Gastrocnemius medialis (tissue), 4 donors: ENCODE results near the gene ARHGAP42. TPM values are rescaled to one million over a fixed set of nuclear protein-coding genes. Genes with fewer than 3 reads are reported as not detected.

Experiments
- ATAC-seq, 2 donors: fragments of 150-250 bp; one replicate each; pipeline ENCODE4 v1.9.1; 2016
- DNase-seq, 2 donors: peaks; one replicate each; pipeline ENCODE4 v3.0.0-alpha.2; 2019
- H3K27ac ChIP-seq, 4 donors: fragments of 200-600 bp; sonication (generic); 1 replicate in 1 of 4; 2 replicates in 3 of 4; pipeline ENCODE4 v1.5.1; 2016 to 2018; ENCODE audit warnings: mild to moderate bottlenecking in 2 of 4, moderate library complexity in 1 of 4
- H3K27me3 ChIP-seq, 3 donors: fragments of 200-600 bp; sonication (generic) in 2 of 3; 1 replicate in 1 of 3; 2 replicates in 2 of 3; pipeline versions ENCODE4 v1.5.1 to v1.6.0; 2016 to 2019; ENCODE audit warnings: mild to moderate bottlenecking in 1 of 3, moderate library complexity in 1 of 3
- H3K36me3 ChIP-seq, 2 donors: fragments of 200-600 bp; sonication (generic) in 1 of 2; one replicate each; pipeline ENCODE4 v1.5.1; 2017 to 2018
- H3K4me1 ChIP-seq, 2 donors: fragments of 200-600 bp; sonication (generic) in 1 of 2; one replicate each; pipeline ENCODE4 v1.5.1; 2016 to 2017; ENCODE audit warnings: mild to moderate bottlenecking in 2 of 2
- H3K4me3 ChIP-seq, 4 donors: fragments of 200-600 bp; sonication (generic) in 3 of 4; 1 replicate in 1 of 4; 2 replicates in 3 of 4; pipeline ENCODE4 v1.5.1; 2016 to 2019; ENCODE audit warnings: mild to moderate bottlenecking in 2 of 4
- H3K9me3 ChIP-seq, 3 donors: fragments of 200-600 bp; sonication (generic) in 2 of 3; 1 replicate in 1 of 3; 2 replicates in 2 of 3; pipeline ENCODE4 v1.5.1; 2016 to 2019
- POLR2A ChIP-seq, 2 donors: fragments of 450-650 bp; IDR thresholded peaks; one replicate each; pipeline ENCODE4 v1.6.1; 2017; ENCODE audit warnings: antibody characterized with exemption in 2 of 2, mild to moderate bottlenecking in 2 of 2, moderate library complexity in 2 of 2
- in situ Hi-C, 4 donors: fragments of 200-750 bp; cut with MboI; loops; one replicate each; pipeline versions ENCODE4 v1.15.0 to v1.8.0; 2017; ENCODE audit warnings: low sequenced_read_pairs in 4 of 4
- intact Hi-C: fragments of 100-400 bp; cut with DNase I; formaldehyde crosslinking; loops from one replicate; pipeline ENCODE4 v1.15.1; 2023; ENCODE audit warnings: low total_unique reads
- total RNA-seq, 4 donors: library from RNA; depleted of rRNA; stranded (reverse); fragments of >200 nt; gene quantifications; one replicate each; pipeline versions ENCODE4 v1.1.0 to v1.2.3, GENCODE V29; 2016
- TF ChIP-seq, protein P1 (sequence below), 5 experiments: fragments of 450-650 bp in 3 of 5; fragments of 200-600 bp in 2 of 5; sonication (generic) in 2 of 5; IDR thresholded peaks in 4 of 5; conservative IDR thresholded peaks in 1 of 5; 1 replicate in 4 of 5; 2 replicates in 1 of 5; pipeline ENCODE4 v1.5.1; 2016 to 2019; ENCODE audit warnings: antibody characterized with exemption in 5 of 5, mild to moderate bottlenecking in 3 of 5, moderate library complexity in 3 of 5

The ARHGAP42 gene
- total RNA-seq, 4 donors from 2014 or later: 6.0 to 13.9 (median 10.2) TPM

- H3K4me1 ChIP-seq: peaks cover 0 to 13% of the 10 kb centered on the region in 2 donors
- no peak for TF ChIP-seq POLR2A (IDR thresholded peaks at IDR 0.05)
- TF ChIP-seq, protein P1, sequence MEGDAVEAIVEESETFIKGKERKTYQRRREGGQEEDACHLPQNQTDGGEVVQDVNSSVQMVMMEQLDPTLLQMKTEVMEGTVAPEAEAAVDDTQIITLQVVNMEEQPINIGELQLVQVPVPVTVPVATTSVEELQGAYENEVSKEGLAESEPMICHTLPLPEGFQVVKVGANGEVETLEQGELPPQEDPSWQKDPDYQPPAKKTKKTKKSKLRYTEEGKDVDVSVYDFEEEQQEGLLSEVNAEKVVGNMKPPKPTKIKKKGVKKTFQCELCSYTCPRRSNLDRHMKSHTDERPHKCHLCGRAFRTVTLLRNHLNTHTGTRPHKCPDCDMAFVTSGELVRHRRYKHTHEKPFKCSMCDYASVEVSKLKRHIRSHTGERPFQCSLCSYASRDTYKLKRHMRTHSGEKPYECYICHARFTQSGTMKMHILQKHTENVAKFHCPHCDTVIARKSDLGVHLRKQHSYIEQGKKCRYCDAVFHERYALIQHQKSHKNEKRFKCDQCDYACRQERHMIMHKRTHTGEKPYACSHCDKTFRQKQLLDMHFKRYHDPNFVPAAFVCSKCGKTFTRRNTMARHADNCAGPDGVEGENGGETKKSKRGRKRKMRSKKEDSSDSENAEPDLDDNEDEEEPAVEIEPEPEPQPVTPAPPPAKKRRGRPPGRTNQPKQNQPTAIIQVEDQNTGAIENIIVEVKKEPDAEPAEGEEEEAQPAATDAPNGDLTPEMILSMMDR (IDR thresholded peaks at IDR 0.05 in 4 of 5, conservative IDR thresholded peaks at IDR 0.05 in 1 of 5): no peak
These were observed 164.6 kb downstream of the ARHGAP42 start for GRCh38 chr11:100851584-100852152.

DNA sequence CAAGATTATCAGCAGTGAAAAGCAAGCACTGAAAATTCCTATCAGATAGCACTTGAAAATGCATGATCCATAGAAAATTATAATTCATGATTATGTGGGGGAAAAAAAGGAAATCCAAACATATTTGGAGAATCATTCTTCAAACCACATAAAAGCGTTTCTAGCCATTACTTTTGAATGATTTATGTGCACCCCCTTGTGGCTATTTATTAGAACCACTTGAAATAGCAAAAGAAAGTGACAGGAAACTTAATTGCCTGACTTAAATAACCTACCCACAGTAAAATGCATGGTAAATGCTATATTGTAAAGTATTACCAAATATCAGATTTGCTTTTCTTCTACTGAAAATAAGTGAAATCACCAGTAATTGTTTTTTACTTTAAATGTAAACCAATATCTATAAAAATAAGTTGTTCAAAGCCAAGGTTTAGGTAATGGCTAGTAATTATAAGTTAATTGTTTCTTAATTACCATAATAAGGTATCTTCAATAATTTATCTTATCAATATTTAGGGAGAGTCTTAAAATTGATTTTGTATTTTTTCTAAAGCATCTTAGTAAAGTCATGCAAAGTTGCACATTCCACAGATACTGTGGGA lies 168.5 kb downstream of the ARHGAP42 start:
- intact Hi-C loops (loop anchor here (1.0 to 5.0 kb wide), 3 partner anchors 77 to 279 kb away; no protein-coding TSS in a partner anchor), in situ Hi-C loops (loop anchor here (5.0 to 10.0 kb wide), 6 partner anchors 69 to 281 kb away; partner anchors contain the start of gene ARHGAP42 (in 2 of the 4))
- H3K27ac ChIP-seq: no peak overlapping the region
- no peaks in the 10 kb centered on the region for H3K27me3 ChIP-seq
- no peaks in the 10 kb centered on the region for H3K4me1 ChIP-seq
- no peak overlapping the region for H3K4me3 ChIP-seq
- H3K36me3 ChIP-seq: no peaks in the 10 kb centered on the region
- ATAC-seq (no peak), DNase-seq (no peak)
- no peak for TF ChIP-seq POLR2A (IDR thresholded peaks at IDR 0.05)
- TF ChIP-seq, protein P1 (IDR thresholded peaks at IDR 0.05 in 4 of 5, conservative IDR thresholded peaks at IDR 0.05 in 1 of 5): peak; percentile 50 to 77 (median 64)
- H3K9me3 ChIP-seq: no peaks in the 10 kb centered on the region

More at GRCh38 chr11:100851584-100852152, 164.6 kb downstream of the ARHGAP42 start:
- Histone ChIP-seq H3K9me3 (no peaks in the 10 kb centered on the region), H3K36me3 (no peaks in the 10 kb centered on the region), H3K4me3 (no peak overlapping the region), H3K27ac (no peak overlapping the region), H3K27me3 (no peaks in the 10 kb centered on the region)
- DNase-seq (no peak), ATAC-seq (no peak)
- in situ Hi-C loops: loop anchor here (5.0 to 10.0 kb wide), 4 partner anchors 73 to 277 kb away; partner anchors contain the start of gene ARHGAP42 (in 2 of the 4)
- intact Hi-C loops: loop anchor here (5.0 kb wide), 1 partner anchor 169 kb away; no protein-coding TSS in a partner anchor

GRCh38 chr11:100857236-100858005 lies 170.3 kb downstream of the ARHGAP42 start:
- no peak overlapping the region for H3K27ac ChIP-seq
- in situ Hi-C loops: loop anchor here (5.0 to 10.0 kb wide), 6 partner anchors 67 to 283 kb away; partner anchors contain the start of gene ARHGAP42 (in 2 of the 4)
- H3K9me3 ChIP-seq: no peaks in the 10 kb centered on the region
- TF ChIP-seq POLR2A (IDR thresholded peaks at IDR 0.05): no peak
- TF ChIP-seq, protein P1 (IDR thresholded peaks at IDR 0.05 in 4 of 5, conservative IDR thresholded peaks at IDR 0.05 in 1 of 5): no peak
- no peaks in the 10 kb centered on the region for H3K36me3 ChIP-seq
- H3K4me1 ChIP-seq: no peaks in the 10 kb centered on the region
- DNase-seq: no peak
- H3K4me3 ChIP-seq: no peak overlapping the region
- no peaks in the 10 kb centered on the region for H3K27me3 ChIP-seq
- intact Hi-C loops: loop anchor here (5.0 kb wide), 2 partner anchors 75 to 225 kb away; no protein-coding TSS in a partner anchor
- ATAC-seq: no peak

DNA sequence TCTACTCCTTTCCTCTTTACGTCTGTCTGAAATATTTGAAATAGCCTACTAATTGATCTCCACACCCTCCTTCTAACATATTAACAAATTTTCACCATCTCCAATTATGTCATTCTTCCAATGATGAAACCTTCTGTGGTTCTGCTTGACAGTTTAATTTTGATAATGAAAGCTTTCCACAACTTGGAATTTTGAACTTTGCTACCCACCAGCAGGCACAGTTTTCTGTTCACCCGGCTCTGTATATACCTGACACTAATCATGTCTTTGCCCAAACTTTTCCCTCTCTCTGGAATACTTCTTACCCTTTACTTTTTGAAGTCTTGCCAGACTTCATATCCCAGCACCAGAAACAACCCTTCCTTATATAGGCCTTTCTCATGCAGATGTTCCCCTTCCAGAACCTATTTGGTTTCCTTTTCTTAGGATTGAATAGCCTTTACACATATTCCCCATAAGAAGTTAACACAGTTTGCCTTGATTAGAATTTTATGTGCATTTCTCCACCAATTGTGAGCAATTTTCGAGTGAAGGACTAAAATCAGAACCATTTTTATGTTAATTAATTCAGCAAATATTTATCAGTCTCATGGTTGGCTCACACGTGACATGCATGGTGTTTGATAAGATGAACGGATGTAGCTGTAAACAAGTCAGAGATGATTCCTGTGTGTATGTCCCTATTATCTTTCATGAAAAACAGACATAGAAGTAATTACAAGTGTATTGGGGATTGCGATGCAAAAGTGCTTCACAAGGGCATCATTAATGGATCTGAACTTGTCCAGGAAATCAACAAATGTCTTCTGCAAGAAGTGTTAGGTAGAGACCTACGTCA lies 173.4 kb downstream of the ARHGAP42 start:
- no peak for TF ChIP-seq POLR2A (IDR thresholded peaks at IDR 0.05)
- TF ChIP-seq, protein P1 (IDR thresholded peaks at IDR 0.05 in 4 of 5, conservative IDR thresholded peaks at IDR 0.05 in 1 of 5): no peak
- in situ Hi-C loops: no loop called here
- Histone ChIP-seq H3K4me3 (no peak overlapping the region), H3K4me1 (peaks cover 0 to 6% of the 10 kb centered on the region in 2 donors), H3K27ac (no peak overlapping the region), H3K36me3 (no peaks in the 10 kb centered on the region), H3K9me3 (no peaks in the 10 kb centered on the region), H3K27me3 (no peaks in the 10 kb centered on the region)
- DNase-seq: no peak
- intact Hi-C loops: no loop called here
- ATAC-seq: no peak
